Tibial nerve (tissue), 4 donors: ENCODE measurements around the gene CXCL9. TPM values are rescaled to one million over a fixed set of nuclear protein-coding genes. Genes with fewer than 3 reads are reported as not detected.

Experiments used
- DNase-seq, 2 donors: peaks; one replicate each; pipeline ENCODE4 v3.0.0-alpha.2; 2019; ENCODE audit warnings: low spot score in 2 of 2
- H3K27ac ChIP-seq, 4 donors: fragments of 200-600 bp; sonication (generic) in 3 of 4; one replicate each; pipeline ENCODE4 v1.5.1; 2017 to 2019; ENCODE audit warnings: mild to moderate bottlenecking in 1 of 4
- H3K27me3 ChIP-seq, 2 donors: fragments of 200-600 bp; sonication (generic) in 1 of 2; one replicate each; pipeline versions ENCODE4 v1.5.1 to v1.6.0; 2017 to 2019
- H3K36me3 ChIP-seq, 3 donors: fragments of 200-600 bp; sonication (generic); one replicate each; pipeline ENCODE4 v1.5.1; 2018 to 2019
- H3K4me1 ChIP-seq, 4 donors: fragments of 200-600 bp; sonication (generic) in 3 of 4; one replicate each; pipeline ENCODE4 v1.5.1; 2017 to 2019
- H3K4me3 ChIP-seq, 4 donors: fragments of 200-600 bp; sonication (generic) in 3 of 4; one replicate each; pipeline ENCODE4 v1.5.1; 2017 to 2019; ENCODE audit warnings: mild to moderate bottlenecking in 1 of 4, moderate library complexity in 1 of 4
- H3K9me3 ChIP-seq, 4 donors: fragments of 200-600 bp; sonication (generic) in 3 of 4; one replicate each; pipeline ENCODE4 v1.5.1; 2017 to 2019
- EP300 ChIP-seq, 2 donors: sonication (generic); formaldehyde crosslinking; IDR thresholded peaks; one replicate each; pipeline ENCODE4 v1.6.1; 2017; ENCODE audit warnings: antibody characterized with exemption in 2 of 2, mild to moderate bottlenecking in 1 of 2
- POLR2A ChIP-seq, 2 donors: fragments of 450-650 bp; IDR thresholded peaks; one replicate each; pipeline ENCODE4 v1.6.1; 2017; ENCODE audit warnings: antibody characterized with exemption in 2 of 2, mild to moderate bottlenecking in 2 of 2, moderate library complexity in 2 of 2
- WGBS, 2 donors: methylation state at CpG; one replicate each; pipeline ENCODE4 v1.1.5; 2018; 5-methylcytosine and 5-hydroxymethylcytosine counted together
- total RNA-seq, 4 donors: library from RNA; depleted of rRNA; stranded (reverse); fragments of >200 nt; gene quantifications; one replicate each; pipeline ENCODE4 v1.1.0, GENCODE V29; 2016
- TF ChIP-seq, protein P1 (sequence below), 5 experiments: fragments of 200-600 bp in 3 of 5; fragments of 450-650 bp in 2 of 5; sonication (generic) in 3 of 5; IDR thresholded peaks; one replicate each; pipeline ENCODE4 v1.5.1; 2016 to 2019; ENCODE audit warnings: antibody characterized with exemption in 5 of 5, mild to moderate bottlenecking in 3 of 5, moderate library complexity in 2 of 5

Gene CXCL9
- total RNA-seq, 4 donors from 2014 or later = 0.20 to 2.7 (median 0.84) TPM; not detected in 1

DNA sequence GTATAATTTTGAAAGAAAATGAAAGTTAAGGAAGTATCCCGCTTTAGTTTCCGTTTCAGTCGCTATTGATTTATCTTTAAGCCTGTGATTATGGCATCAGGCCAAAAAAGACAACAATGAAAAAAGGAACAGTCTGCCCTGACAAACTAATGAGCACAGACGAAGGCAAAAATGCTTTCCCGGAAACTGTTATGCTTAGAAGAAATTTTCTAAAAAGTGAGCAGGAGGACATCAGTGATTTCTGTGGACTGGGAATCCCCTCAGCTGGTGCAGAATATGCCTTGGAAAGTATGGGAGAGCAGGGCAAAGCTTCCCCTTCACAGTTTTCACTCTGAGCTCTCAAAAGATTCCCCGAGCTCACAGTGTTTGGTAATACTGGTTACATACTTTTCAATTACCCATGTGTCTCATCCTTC, 21.0 kb upstream of the CXCL9 start:
- DNase-seq = no peak
- TF ChIP-seq POLR2A (IDR thresholded peaks at IDR 0.05) = no peak
- TF ChIP-seq EP300 (IDR thresholded peaks at IDR 0.05) = no peak
- TF ChIP-seq, protein P1, sequence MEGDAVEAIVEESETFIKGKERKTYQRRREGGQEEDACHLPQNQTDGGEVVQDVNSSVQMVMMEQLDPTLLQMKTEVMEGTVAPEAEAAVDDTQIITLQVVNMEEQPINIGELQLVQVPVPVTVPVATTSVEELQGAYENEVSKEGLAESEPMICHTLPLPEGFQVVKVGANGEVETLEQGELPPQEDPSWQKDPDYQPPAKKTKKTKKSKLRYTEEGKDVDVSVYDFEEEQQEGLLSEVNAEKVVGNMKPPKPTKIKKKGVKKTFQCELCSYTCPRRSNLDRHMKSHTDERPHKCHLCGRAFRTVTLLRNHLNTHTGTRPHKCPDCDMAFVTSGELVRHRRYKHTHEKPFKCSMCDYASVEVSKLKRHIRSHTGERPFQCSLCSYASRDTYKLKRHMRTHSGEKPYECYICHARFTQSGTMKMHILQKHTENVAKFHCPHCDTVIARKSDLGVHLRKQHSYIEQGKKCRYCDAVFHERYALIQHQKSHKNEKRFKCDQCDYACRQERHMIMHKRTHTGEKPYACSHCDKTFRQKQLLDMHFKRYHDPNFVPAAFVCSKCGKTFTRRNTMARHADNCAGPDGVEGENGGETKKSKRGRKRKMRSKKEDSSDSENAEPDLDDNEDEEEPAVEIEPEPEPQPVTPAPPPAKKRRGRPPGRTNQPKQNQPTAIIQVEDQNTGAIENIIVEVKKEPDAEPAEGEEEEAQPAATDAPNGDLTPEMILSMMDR (IDR thresholded peaks at IDR 0.05) = no peak
- H3K9me3 ChIP-seq = no peaks in the 10 kb centered on the region
- H3K36me3 ChIP-seq = no peaks in the 10 kb centered on the region
- H3K27me3 ChIP-seq = no peaks in the 10 kb centered on the region
- peaks cover 0 to 3% (median 0%) of the 10 kb centered on the region in 4 donors for H3K4me1 ChIP-seq
- peak overlapping the region in 3 of 4 donors; percentile 30 to 36 (median 30) for H3K4me3 ChIP-seq
- 1 to 6% methylated on average over 6 of the region's 6 CpGs for WGBS, 2 donors
- peak overlapping the region in 2 of 4 donors; percentile 9 to 42 for H3K27ac ChIP-seq

DNA sequence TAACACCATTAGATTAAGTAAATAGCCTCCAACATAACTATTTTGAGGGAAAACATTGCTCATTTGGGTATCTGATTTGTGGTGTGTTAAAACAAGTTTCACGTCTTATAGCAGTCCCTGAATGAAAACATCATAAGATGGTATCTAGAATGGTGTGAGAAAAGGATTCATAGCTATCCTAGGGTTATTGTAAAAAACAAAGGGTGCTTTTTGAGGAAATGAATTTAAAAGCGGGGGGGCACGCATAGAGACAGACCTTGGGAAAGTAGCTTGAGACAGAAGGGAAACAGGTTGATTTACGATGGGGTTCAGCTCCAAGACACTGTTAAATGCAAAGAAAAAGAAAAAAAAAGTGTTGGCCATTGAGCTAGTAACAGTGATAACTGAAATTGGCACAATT, 16.8 kb upstream of the CXCL9 start:
- no peaks in the 10 kb centered on the region for H3K36me3 ChIP-seq

DNA sequence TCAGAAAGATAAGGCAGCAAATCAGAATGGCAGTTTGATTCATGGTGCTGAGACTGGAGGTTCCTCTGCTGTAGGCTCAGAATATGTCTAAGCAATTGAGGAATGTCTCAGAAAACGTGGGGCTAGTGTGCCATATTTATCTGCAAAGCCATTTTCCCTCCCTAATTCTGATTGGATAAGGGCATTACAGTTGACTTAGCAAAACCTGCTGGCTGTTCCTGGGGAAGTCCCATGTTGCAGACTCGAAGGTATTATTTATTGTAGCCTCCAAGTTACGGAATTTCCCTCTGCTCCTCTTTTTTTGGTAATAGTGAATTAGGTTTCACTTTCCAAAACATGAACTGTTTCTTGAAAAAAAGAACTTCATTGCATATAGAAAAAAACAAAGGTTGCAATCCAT, 16.1 kb upstream of the CXCL9 start, which contains the start of gene CXCL10:
Gene CXCL10 (minus strand): TSS at position 109 of the 400 bp plus-strand sequence. CDS start 66 bp downstream, at position 43.
- WGBS, 2 donors = 25 to 39% methylated on average over 3 of the region's 3 CpGs
- TF ChIP-seq EP300 (IDR thresholded peaks at IDR 0.05) (no peak), POLR2A (IDR thresholded peaks at IDR 0.05) (no peak)
- TF ChIP-seq, protein P1 (IDR thresholded peaks at IDR 0.05) = no peak
- no peaks in the 10 kb centered on the region for H3K9me3 ChIP-seq
- H3K4me3 ChIP-seq = no peak within 1 kb of the TSS
- H3K27ac ChIP-seq = no peak within 1 kb of the TSS
- peaks cover 0 to 3% (median 0%) of the 10 kb centered on the region in 4 donors for H3K4me1 ChIP-seq
- H3K27me3 ChIP-seq = no peaks in the 10 kb centered on the region
- DNase-seq = no peak
- no peaks in the 10 kb centered on the region for H3K36me3 ChIP-seq

More for the DNA sequence above, 16.8 kb upstream of the CXCL9 start:
- Histone ChIP-seq H3K9me3 (no peaks in the 10 kb centered on the region), H3K27ac (no peak overlapping the region), H3K4me3 (no peak overlapping the region), H3K4me1 (peaks cover 0 to 3% (median 0%) of the 10 kb centered on the region in 4 donors), H3K27me3 (no peaks in the 10 kb centered on the region)
- DNase-seq = no peak
- TF ChIP-seq, protein P1 (IDR thresholded peaks at IDR 0.05) = no peak
- TF ChIP-seq POLR2A (IDR thresholded peaks at IDR 0.05) (no peak), EP300 (IDR thresholded peaks at IDR 0.05) (no peak)
- WGBS, 2 donors = 80 to 84% methylated on average over 4 of the region's 4 CpGs

DNA sequence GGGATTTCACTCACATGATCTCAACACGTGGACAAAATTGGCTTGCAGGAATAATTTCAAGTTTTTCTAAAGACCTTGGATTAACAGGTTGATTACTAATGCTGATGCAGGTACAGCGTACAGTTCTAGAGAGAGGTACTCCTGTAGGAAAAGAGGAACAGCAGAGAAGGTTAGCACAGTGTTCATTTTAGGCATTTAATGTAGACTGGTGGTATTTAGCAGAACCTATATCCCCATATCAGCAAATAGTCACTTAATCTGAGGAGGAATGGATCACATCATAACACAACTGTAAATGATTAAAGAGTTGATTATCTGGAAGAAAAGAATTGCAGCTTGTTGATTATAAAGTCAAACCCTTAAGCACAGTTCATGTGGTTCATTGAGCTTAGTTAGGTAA, 15.4 kb upstream of the CXCL9 start:
- Histone ChIP-seq H3K4me3 (no peak overlapping the region), H3K27ac (no peak overlapping the region), H3K4me1 (no peaks in the 10 kb centered on the region), H3K27me3 (no peaks in the 10 kb centered on the region), H3K36me3 (no peaks in the 10 kb centered on the region), H3K9me3 (no peaks in the 10 kb centered on the region)
- WGBS, 2 donors = 79 to 90% methylated on average over 2 of the region's 2 CpGs
- DNase-seq = no peak
- TF ChIP-seq, protein P1 (IDR thresholded peaks at IDR 0.05) = no peak
- TF ChIP-seq EP300 (IDR thresholded peaks at IDR 0.05) (no peak), POLR2A (IDR thresholded peaks at IDR 0.05) (no peak)

DNA sequence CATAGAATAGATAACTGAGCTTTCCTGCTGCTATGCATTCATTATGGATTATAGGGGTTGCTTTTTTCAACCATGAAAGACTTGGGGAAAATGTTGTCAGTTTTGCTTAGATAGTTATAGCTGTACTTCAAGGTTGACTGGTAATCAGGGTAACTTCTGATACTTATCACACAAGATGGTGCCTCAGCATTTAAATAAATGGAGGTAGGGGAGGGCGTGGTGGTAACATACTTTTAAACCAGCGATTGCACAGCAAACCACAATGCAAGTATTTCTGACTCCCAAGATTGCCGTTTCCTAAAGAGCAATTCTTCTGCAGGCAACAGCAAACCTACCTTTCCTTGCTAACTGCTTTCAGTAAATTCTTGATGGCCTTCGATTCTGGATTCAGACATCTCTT, 14.7 kb upstream of the CXCL9 start:
- H3K27ac ChIP-seq = no peak overlapping the region
- TF ChIP-seq POLR2A (IDR thresholded peaks at IDR 0.05) (no peak), EP300 (IDR thresholded peaks at IDR 0.05) (no peak)
- TF ChIP-seq, protein P1 (IDR thresholded peaks at IDR 0.05) = no peak
- no peaks in the 10 kb centered on the region for H3K9me3 ChIP-seq
- H3K36me3 ChIP-seq = no peaks in the 10 kb centered on the region
- DNase-seq = no peak
- H3K4me1 ChIP-seq = no peaks in the 10 kb centered on the region
- H3K4me3 ChIP-seq = no peak overlapping the region
- 86 to 93% methylated on average over 4 of the region's 4 CpGs for WGBS, 2 donors
- no peaks in the 10 kb centered on the region for H3K27me3 ChIP-seq
